EH (cell line): ENCODE results near the gene SLX4IP.
"Not testable (repeated sequence)": the region's sequence is repeated elsewhere in the genome, so short reads cannot be mapped to it uniquely, and the experiment has no call there.

Experiments used
- DNase-seq: peaks from one replicate; pipeline ENCODE4 v3.0.0-alpha.2; 2015; ENCODE audit warnings: low read depth

The SLX4IP gene

GRCh38 chr20:10576411-10577090, 141.4 kb downstream of the SLX4IP start:
- DNase-seq: peak; percentile 49

GRCh38 chr20:10577648-10578047, 142.5 kb downstream of the SLX4IP start:
- no peak for DNase-seq

GRCh38 chr20:10578607-10579006, 143.5 kb downstream of the SLX4IP start:
- DNase-seq: peak; percentile 86

- DNase-seq: no peak
Measured at GRCh38 chr20:10579942-10580341, 144.8 kb downstream of the SLX4IP start.

DNA sequence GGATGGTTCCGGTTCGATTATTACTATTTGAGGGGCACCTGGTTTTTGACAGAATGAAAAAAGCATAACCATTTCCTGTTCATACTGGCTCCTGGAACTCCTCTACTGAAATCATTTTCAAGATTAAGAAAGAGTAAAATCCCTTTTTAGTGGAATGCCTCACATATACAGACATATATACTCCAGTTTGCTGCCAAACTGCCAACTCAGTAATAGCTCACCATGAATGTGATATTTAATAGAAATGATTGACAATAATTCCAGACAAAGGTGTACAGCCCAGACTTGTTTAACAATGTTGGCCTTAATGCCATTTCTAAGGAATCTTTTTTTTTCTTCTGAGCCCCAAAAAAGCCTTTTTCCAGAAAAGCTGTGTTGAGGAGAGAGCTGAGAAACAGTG, 145.6 kb downstream of the SLX4IP start:
- no peak for DNase-seq

DNA sequence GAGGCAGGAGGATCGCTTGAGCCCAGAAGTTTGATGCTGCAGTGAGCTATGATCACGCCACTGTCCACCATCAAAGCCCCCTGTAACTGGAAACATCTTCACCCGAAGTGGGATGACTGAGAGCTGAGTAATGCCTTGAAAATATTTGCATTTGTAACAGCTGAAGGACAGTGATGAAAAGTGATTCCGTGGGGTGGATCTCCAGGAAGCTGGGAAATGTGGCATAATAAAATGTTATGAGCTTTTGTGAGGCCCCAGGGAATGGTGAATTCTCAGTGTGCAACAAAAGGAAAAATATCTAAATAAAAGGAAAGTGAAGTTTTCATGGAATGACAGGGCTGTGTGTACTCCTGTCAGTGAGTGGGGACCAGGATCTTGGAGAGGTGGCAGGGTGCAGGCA, 146.7 kb downstream of the SLX4IP start:
- DNase-seq: peak; percentile 96

GRCh38 chr20:10584371-10584770, 149.3 kb downstream of the SLX4IP start:
- peak; percentile 66 for DNase-seq

- DNase-seq: no peak
Measured at GRCh38 chr20:10585308-10585707, 150.2 kb downstream of the SLX4IP start.

DNA sequence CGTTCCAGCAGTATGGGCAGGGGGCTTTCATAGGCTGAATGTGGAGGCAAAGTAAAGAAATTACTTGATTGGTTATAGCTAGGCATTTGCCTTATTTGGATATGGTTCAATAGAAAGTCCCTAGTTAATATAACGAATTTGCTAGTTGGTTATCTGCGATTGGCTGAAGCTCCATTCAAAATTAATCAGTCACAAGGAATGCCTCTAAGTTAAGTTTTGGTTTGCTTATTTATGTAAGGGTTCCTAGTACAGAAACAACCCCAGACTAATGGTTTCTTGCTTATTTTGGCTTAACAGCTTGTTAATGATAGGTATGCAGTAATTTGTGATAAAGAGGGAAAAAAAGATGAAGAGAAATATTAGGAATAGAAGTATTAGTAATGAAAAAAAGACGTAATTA, 151.2 kb downstream of the SLX4IP start:
- DNase-seq: peak; percentile 75

GRCh38 chr20:10590446-10590845, 155.3 kb downstream of the SLX4IP start:
- DNase-seq: not testable (repeated sequence)

DNA sequence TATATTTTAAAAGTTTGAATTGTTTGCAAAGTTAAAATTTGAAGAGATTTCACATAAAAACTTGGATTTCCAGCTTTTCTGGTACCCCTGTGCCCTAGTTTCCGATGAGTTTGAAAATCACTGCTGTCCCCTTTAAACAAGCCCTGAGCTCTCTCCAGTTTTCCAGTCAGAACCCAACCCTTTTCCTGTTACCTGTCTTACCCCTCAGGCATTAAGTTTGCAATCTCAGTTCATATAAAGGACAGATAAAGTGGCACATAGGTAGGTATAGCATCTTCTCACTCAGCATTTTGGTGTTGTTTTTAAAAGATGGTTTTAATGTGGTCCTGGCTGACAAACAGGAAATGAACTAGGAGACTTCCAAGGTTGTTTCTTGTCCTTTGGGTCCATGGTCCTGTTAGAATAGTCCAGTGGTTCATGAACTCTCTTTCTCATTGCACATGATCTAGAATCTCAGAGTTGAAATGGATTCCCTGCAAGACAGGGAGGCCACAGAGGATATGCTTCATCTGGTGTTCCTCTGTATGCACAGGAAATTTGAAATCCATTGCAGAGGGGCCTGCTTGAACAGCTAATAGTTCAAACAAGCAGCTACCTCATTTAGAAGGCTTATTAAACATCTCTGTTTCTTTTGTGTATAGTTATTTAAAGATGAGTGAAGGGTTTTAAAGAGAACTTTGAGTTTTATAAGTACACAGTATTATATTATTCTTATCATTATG, 156.0 kb downstream of the SLX4IP start:
- DNase-seq: no peak

DNA sequence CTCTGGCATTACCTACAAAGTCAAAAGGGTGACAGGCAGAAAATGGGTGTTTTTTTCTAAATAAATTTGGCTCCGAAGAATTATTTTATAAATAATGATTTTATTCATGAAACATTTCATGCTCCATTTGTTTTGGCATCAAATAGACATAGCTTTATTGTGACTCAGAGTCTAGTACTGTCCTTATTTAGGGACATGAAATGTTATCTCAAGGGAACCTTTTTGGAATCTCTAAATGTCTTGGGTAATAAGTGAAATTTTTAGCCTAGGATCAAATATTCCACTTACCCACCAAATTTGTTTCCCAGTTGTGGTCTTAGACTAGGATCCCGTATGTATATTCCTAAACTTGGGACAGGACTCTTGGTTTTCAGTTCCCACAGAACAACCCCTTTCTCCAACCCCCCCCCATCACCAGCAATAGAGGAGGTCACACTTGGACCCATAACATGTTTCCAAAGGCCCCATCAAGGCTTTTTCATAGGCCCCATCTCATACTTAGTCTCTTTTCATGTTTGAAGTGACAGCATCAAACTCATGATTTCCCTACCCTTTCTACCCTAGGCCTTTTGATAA, 156.9 kb downstream of the SLX4IP start:
- DNase-seq: peak; percentile 93

DNA sequence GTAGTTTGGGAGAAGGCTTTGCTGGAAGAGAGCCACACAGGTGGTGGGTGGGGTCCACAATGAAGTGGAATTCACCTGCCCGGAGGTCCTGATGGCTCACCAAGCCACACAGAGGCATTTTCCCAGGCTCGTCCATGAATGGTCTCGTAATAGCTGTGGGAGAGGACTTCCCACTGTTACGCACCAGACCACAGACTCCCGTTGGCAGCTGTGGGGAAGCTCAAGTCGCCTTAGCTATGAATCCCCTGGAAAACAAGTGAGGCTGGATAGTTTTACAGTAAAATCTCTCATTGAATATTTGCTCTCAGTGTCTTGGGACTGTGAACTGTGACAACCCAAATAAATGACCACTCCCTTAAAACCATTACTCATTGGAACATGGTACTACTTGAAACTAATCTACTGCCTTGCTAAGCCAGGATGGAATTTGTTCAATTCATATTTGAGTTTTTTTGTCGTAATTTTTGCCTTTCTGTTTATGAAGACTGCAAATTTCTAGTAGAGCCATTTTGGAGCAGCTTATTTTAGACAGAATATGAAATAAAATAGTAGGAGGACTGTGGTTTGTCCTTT, 159.3 kb downstream of the SLX4IP start:
- no peak for DNase-seq

DNA sequence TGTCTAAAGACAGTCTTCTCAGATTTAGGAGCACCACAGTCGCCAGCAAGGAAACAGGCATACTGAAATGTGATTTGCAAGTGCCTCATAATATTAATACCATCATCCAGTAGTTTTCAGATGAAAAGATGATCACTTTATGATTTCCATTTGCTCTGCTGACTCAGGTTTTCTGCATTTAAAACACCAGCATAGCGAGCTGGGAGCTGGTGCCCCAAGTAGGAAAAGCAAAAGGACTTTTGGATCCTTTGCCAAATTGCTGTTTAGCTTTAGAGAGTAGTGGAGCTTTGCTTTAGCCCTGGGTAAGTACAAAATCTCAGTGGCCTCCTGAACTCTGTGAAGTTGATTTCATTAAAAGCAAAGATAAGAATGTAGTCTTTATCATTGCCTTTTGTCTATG, 160.2 kb downstream of the SLX4IP start:
- DNase-seq: no peak

DNA sequence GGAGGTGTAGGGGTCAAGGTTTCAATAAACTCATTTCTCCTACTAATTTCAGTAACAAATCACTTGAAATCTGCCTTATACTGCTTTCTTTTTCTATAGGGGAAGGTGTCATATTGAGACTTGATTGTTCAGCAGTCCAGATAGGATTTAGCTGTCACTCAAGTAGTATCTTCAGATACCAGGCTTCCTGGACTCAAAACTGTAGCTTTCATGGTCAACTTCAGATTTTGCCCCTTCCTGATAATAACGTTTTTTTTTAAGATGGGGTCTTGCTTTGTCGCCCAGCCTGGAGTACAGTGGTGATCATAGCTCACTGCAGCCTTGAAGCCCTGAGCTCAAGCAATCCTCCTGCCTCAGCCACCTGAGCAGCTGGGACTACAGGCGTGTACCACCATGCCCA, 160.9 kb downstream of the SLX4IP start:
- DNase-seq: no peak

- peak; percentile 96 for DNase-seq
Measured at GRCh38 chr20:10596710-10597121, 161.6 kb downstream of the SLX4IP start.

- peak; percentile 44 for DNase-seq
Measured at GRCh38 chr20:10597637-10598036, 162.5 kb downstream of the SLX4IP start.

- DNase-seq: peak; percentile 40
Measured at GRCh38 chr20:10602221-10602871, 167.2 kb downstream of the SLX4IP start.

DNA sequence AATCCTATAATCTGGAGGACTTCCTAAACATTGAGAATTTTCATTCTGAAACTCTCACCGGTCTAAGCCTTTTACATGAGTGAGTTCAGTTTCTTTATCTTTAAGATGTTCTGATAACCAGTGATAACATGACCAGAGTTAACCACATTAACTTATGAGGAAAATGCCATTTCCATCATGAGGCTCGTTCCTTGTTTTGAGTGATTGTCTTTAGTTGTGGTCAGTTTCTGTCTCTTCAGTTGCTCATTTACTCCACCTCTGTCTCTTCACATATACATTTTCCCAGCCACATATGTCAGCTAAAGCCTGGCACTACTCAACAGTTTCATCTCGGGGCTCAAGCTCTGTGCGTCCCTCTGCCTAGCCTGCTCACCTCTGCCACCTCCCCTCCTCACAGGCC, 168.3 kb downstream of the SLX4IP start:
- no peak for DNase-seq

- peak; percentile 98 for DNase-seq
Measured at GRCh38 chr20:10603971-10604864, 169.1 kb downstream of the SLX4IP start.

DNA sequence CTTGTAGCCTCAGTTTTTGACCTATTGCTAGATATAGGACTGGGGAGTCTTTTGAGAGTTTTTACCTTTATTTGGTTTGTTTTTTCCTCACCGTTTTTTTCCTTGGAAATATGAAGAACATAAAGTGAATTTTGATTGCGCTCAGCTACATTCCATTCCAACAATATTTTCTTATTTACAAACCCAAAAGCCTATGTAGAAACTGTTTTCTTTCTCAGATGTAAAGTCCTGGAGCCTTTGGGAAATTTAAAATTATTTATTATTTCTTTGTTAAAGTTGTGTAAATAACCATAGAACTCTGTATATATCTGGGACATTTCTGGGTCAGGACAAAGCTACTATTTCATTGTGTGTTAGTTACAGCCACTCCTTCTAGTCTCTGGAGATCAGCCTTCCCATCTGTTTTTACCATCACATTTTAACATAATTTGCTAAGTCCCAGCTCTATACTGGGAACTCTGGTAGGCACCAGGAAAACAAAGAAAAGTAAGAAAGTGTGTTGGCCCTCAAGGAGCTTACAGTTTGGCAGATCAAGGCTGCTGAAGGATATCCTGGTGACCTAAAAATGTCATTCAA, 169.8 kb downstream of the SLX4IP start:
- no peak for DNase-seq
